ENCODE results near the gene SINHCAF. TPM values are rescaled to one million over a fixed set of nuclear protein-coding genes. Genes with fewer than 3 reads are reported as not detected.

Gene SINHCAF
- total RNA-seq, 1 donor from 2014 or later: 115 TPM

DNA sequence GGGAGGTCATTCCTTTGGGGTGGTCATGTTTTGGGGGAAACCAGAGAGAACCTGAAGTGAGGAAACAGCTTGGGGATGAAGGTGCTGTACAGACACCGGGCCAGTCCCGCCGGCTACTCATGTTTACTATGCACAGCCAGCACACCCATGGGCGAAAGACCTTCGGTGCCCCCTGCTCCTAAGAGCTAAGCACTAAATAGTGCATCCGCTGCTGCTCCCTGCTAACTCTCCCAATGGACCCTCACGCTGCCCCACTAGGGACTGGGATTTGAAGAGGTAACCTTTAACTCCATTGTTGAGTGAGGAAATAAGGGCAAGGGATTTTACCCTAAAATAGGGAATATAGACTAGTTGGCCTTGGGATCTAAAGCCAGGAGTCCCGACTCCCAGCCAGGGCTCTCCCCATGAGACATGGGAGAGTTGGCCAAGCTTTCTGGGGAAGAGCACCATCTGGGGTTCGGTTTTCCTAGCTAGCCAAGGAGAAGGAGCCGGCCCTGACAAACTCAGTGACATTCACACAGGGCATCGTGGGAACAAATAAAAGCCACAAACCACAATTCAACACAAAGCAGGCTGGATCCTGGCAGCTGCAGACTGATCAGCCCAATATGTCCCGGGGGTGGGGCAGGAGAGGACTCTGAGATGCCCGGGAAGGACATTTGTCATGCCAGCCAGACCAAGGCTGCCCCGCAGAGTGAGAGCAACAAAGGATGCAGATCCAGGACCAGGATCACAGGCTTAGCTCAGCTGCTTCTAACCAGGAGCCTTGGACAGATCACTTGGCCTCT is 91.7 kb downstream of the SINHCAF start:
- Mint-ChIP-seq H3K4me3 (ENCODE audit: unreplicated experiment) (no peak overlapping the region), H3K9me3 (ENCODE audit: unreplicated experiment) (peaks cover 7% of the 10 kb centered on the region), H3K27me3 (ENCODE audit: low read depth, unreplicated experiment) (peaks cover 32% of the 10 kb centered on the region), H3K36me3 (ENCODE audit: low read depth, unreplicated experiment) (no peaks in the 10 kb centered on the region), H3K4me1 (ENCODE audit: low read depth, unreplicated experiment) (peaks cover 8% of the 10 kb centered on the region), H3K27ac (ENCODE audit: unreplicated experiment) (no peak overlapping the region)
- DNase-seq (ENCODE audit: low read depth) (no peak), FAIRE-seq (no peak)
- TF ChIP-seq EZH2 (IDR thresholded peaks at IDR 0.05; ENCODE audit: insufficient read depth, low read length): no peak
- TF ChIP-seq, protein P1, sequence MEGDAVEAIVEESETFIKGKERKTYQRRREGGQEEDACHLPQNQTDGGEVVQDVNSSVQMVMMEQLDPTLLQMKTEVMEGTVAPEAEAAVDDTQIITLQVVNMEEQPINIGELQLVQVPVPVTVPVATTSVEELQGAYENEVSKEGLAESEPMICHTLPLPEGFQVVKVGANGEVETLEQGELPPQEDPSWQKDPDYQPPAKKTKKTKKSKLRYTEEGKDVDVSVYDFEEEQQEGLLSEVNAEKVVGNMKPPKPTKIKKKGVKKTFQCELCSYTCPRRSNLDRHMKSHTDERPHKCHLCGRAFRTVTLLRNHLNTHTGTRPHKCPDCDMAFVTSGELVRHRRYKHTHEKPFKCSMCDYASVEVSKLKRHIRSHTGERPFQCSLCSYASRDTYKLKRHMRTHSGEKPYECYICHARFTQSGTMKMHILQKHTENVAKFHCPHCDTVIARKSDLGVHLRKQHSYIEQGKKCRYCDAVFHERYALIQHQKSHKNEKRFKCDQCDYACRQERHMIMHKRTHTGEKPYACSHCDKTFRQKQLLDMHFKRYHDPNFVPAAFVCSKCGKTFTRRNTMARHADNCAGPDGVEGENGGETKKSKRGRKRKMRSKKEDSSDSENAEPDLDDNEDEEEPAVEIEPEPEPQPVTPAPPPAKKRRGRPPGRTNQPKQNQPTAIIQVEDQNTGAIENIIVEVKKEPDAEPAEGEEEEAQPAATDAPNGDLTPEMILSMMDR (IDR thresholded peaks at IDR 0.05; ENCODE audit: insufficient read depth, low read depth, low read length): no peak
- H3K9me3 ChIP-seq (ENCODE audit: insufficient read depth, low read depth, low read length): peaks cover 7% of the 10 kb centered on the region
- H3K9ac ChIP-seq (ENCODE audit: low read length): no peak overlapping the region
- no peaks in the 10 kb centered on the region for H3K36me3 ChIP-seq (ENCODE audit: insufficient read depth, low read length)
- H3K27ac ChIP-seq (ENCODE audit: low read depth, low read length): no peak overlapping the region
- H3K4me3 ChIP-seq (ENCODE audit: insufficient read depth, low read depth, low read length): no peak overlapping the region
- H3K79me2 ChIP-seq (ENCODE audit: insufficient read depth, low read length): no peaks in the 10 kb centered on the region
- no peaks in the 10 kb centered on the region for H4K20me1 ChIP-seq (ENCODE audit: insufficient read depth, low read length)
- H3K4me2 ChIP-seq (ENCODE audit: low read length): no peak overlapping the region
- no peak overlapping the region for H2AFZ ChIP-seq (ENCODE audit: low read depth, low read length)
- H3K27me3 ChIP-seq (ENCODE audit: insufficient read depth, low read length): peaks cover 38% of the 10 kb centered on the region
- H3K4me1 ChIP-seq (ENCODE audit: insufficient read depth, low read length): no peaks in the 10 kb centered on the region

DNA sequence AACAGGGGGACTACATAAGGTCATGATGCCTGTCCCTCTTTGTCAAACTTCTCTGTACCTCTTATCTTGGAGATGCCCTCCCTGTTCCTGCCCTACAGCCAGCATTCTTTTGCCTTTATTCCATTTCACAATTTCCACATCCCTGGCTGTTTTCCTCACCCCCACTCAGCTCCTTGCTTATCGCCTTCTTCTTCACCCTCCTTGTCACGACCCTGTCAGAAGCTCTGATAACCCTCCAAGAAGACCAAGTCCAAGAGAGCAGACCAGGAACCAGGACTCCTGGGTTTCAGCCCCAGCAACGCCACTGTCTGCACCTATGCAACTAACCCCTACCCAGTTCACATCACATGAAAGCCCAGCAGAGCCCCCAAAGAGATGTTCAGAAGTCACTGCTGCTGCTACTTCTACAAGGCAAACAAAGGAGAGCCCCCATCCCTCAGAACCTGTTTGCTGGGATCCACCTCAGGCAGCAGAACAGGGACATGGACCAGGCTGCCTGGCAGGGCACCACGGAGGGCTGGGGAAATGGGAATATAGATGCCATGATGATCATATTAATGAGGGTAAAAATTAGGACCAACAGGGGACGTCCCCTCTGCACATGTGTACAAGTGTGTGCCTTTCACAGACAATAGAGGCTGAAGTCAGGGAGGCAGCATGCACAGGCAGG is 92.8 kb downstream of the SINHCAF start:
- no peak for DNase-seq (ENCODE audit: low read depth)
- H3K4me1 ChIP-seq (ENCODE audit: insufficient read depth, low read length): no peaks in the 10 kb centered on the region
- no peak overlapping the region for H2AFZ ChIP-seq (ENCODE audit: low read depth, low read length)
- TF ChIP-seq, protein P1 (IDR thresholded peaks at IDR 0.05; ENCODE audit: insufficient read depth, low read depth, low read length): no peak
- no peak for TF ChIP-seq EZH2 (IDR thresholded peaks at IDR 0.05; ENCODE audit: insufficient read depth, low read length)
- no peak overlapping the region for H3K27ac Mint-ChIP-seq (ENCODE audit: unreplicated experiment)
- H3K4me3 Mint-ChIP-seq (ENCODE audit: unreplicated experiment): no peak overlapping the region
- H3K36me3 ChIP-seq (ENCODE audit: insufficient read depth, low read length): no peaks in the 10 kb centered on the region
- no peaks in the 10 kb centered on the region for H3K79me2 ChIP-seq (ENCODE audit: insufficient read depth, low read length)
- H3K9ac ChIP-seq (ENCODE audit: low read length): no peak overlapping the region
- no peak overlapping the region for H3K4me2 ChIP-seq (ENCODE audit: low read length)
- H3K36me3 Mint-ChIP-seq (ENCODE audit: low read depth, unreplicated experiment): no peaks in the 10 kb centered on the region
- H3K4me1 Mint-ChIP-seq (ENCODE audit: low read depth, unreplicated experiment): peaks cover 8% of the 10 kb centered on the region
- no peaks in the 10 kb centered on the region for H4K20me1 ChIP-seq (ENCODE audit: insufficient read depth, low read length)
- H3K27me3 Mint-ChIP-seq (ENCODE audit: low read depth, unreplicated experiment): peaks cover 32% of the 10 kb centered on the region
- peaks cover 38% of the 10 kb centered on the region for H3K27me3 ChIP-seq (ENCODE audit: insufficient read depth, low read length)
- peaks cover 7% of the 10 kb centered on the region for H3K9me3 ChIP-seq (ENCODE audit: insufficient read depth, low read depth, low read length)
- FAIRE-seq: no peak
- no peak overlapping the region for H3K27ac ChIP-seq (ENCODE audit: low read depth, low read length)
- peaks cover 7% of the 10 kb centered on the region for H3K9me3 Mint-ChIP-seq (ENCODE audit: unreplicated experiment)
- H3K4me3 ChIP-seq (ENCODE audit: insufficient read depth, low read depth, low read length): no peak overlapping the region

All from astrocyte (in vitro differentiated cells and primary cell).